WTC11 (cell line): ENCODE results near the gene USP16.

Experiments used
- ELF4 ChIP-seq: sonication (generic); formaldehyde crosslinking; IDR thresholded peaks from 2 replicates; pipeline ENCODE4 v1.8.1; 2022; ENCODE audit warnings: low read depth, mild to moderate bottlenecking, moderate library complexity, missing genetic modification reagents
- ETV6 ChIP-seq: sonication (generic); formaldehyde crosslinking; IDR thresholded peaks from 2 replicates; pipeline ENCODE4 v1.8.1; 2022; ENCODE audit warnings: mild to moderate bottlenecking, missing genetic modification reagents
- NFYB ChIP-seq: sonication (generic); formaldehyde crosslinking; conservative IDR thresholded peaks from 2 replicates; pipeline ENCODE4 v1.8.0; 2022; ENCODE audit warnings: low read depth, missing genetic modification reagents
- NR3C1 ChIP-seq: sonication (generic); formaldehyde crosslinking; conservative IDR thresholded peaks from 2 replicates; pipeline ENCODE4 v1.8.1; 2023; ENCODE audit warnings: low read depth, mild to moderate bottlenecking, missing genetic modification reagents
- TF ChIP-seq, protein P1 (sequence below): fragments of 200-600 bp; IDR thresholded peaks from 2 replicates; pipeline ENCODE4 v1.8.0; 2022; ENCODE audit warnings: antibody characterized with exemption
- TF ChIP-seq, protein P2 (sequence below): sonication (generic); formaldehyde crosslinking; IDR thresholded peaks from 2 replicates; pipeline ENCODE4 v1.8.0; 2022; ENCODE audit warnings: mild to moderate bottlenecking, missing genetic modification reagents
- TF ChIP-seq, protein P3 (sequence below): sonication (generic); formaldehyde crosslinking; IDR thresholded peaks from 2 replicates; pipeline ENCODE4 v1.8.1; 2023; ENCODE audit warnings: mild to moderate bottlenecking, missing genetic modification reagents, moderate library complexity

DNA sequence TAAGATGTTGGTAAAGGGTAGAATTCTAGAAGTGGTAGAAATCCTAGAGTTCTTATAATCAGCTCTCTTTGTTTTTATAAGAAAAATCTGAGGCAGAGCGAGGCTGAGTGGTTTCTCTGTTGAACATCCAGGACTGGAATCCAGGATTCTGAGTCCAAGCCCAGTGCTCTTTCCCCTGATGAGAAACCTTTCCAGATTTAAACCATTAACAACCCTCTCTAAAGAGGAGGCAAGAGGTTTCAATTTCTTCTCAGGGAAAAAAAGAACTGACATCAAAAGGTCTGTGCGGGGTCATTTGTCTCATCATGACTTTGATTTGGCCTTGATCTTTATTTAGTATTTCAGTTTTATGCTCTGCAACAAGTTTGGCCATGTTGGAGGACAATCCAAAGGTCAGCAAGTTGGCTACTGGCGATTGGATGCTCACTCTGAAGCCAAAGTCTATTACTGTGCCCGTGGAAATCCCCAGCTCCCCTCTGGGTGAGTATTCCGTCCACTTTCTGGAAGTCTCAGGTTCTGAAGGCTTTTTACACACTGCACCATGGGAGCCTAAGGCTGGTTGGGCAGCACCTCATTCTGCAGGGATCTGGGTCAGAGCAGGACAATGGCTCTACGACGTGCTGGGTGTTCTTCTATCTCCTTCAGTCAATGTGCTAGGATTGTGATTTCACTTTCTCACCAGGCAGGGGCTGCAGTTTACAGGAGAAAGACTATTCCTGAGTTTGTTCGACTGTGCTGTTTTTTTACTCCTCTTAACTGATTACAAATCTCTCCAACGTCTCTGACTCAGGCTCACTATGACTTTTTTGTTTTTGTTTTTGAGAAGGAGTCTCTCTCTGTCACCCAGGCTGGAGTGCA lies 67.9 kb downstream of the USP16 start:
- TF ChIP-seq, protein P1, sequence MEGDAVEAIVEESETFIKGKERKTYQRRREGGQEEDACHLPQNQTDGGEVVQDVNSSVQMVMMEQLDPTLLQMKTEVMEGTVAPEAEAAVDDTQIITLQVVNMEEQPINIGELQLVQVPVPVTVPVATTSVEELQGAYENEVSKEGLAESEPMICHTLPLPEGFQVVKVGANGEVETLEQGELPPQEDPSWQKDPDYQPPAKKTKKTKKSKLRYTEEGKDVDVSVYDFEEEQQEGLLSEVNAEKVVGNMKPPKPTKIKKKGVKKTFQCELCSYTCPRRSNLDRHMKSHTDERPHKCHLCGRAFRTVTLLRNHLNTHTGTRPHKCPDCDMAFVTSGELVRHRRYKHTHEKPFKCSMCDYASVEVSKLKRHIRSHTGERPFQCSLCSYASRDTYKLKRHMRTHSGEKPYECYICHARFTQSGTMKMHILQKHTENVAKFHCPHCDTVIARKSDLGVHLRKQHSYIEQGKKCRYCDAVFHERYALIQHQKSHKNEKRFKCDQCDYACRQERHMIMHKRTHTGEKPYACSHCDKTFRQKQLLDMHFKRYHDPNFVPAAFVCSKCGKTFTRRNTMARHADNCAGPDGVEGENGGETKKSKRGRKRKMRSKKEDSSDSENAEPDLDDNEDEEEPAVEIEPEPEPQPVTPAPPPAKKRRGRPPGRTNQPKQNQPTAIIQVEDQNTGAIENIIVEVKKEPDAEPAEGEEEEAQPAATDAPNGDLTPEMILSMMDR, result no peak
- TF ChIP-seq, protein P2, sequence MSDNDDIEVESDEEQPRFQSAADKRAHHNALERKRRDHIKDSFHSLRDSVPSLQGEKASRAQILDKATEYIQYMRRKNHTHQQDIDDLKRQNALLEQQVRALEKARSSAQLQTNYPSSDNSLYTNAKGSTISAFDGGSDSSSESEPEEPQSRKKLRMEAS, result no peak
- no peak for TF ChIP-seq ELF4 (CRISPR knock-in tag)
- TF ChIP-seq NR3C1 (CRISPR knock-in tag), result no peak
- TF ChIP-seq, protein P3, sequence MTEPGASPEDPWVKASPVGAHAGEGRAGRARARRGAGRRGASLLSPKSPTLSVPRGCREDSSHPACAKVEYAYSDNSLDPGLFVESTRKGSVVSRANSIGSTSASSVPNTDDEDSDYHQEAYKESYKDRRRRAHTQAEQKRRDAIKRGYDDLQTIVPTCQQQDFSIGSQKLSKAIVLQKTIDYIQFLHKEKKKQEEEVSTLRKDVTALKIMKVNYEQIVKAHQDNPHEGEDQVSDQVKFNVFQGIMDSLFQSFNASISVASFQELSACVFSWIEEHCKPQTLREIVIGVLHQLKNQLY (CRISPR knock-in tag), result no peak
- no peak for TF ChIP-seq NFYB
- TF ChIP-seq ETV6 (CRISPR knock-in tag), result no peak
